Vagina (tissue), 2 donors: ENCODE measurements around the gene CFAP92.

Source experiments
- CTCF ChIP-seq, 3 experiments: fragments of 450-650 bp in 2 of 3; fragments of 200-600 bp in 1 of 3; sonication (generic) in 1 of 3; IDR thresholded peaks; one replicate each; pipeline ENCODE4 v1.5.1; 2017 to 2019; ENCODE audit warnings: antibody characterized with exemption in 3 of 3, mild to moderate bottlenecking in 2 of 3, moderate library complexity in 2 of 3
- POLR2A ChIP-seq, 2 donors: fragments of 450-650 bp; IDR thresholded peaks; one replicate each; pipeline ENCODE4 v1.6.1; 2017; ENCODE audit warnings: antibody characterized with exemption in 2 of 2, mild to moderate bottlenecking in 2 of 2, moderate library complexity in 2 of 2

- TF ChIP-seq CTCF (IDR thresholded peaks at IDR 0.05) = no peak
- TF ChIP-seq POLR2A (IDR thresholded peaks at IDR 0.05) = no peak
These were observed 26.8 kb upstream of the CFAP92 start for GRCh38 chr3:129020691-129021090.
